HepG2 (cell line): Measurements from ENCODE around the gene FXYD4. TPM values are rescaled to one million over a fixed set of nuclear protein-coding genes. Genes with fewer than 3 reads are reported as not detected.

ENCODE experiments used
- ELF4 ChIP-seq: sonication (generic); formaldehyde crosslinking; IDR thresholded peaks from 2 replicates; pipeline ENCODE4 v1.5.0; 2020; ENCODE audit warnings: missing genetic modification reagents, mild to moderate bottlenecking, moderate library complexity, borderline replicate concordance
- FOXA1 ChIP-seq, 2 experiments: fragments of 450-650 bp in 1 of 2; sonication (generic) in 1 of 2; formaldehyde crosslinking in 1 of 2; IDR thresholded peaks; 2 replicates each; pipeline versions ENCODE4 v1.4.0 to v1.6.1; 2016 to 2020; ENCODE audit warnings: missing genetic modification reagents in 1 of 2
- KDM5B ChIP-seq: sonication (generic); formaldehyde crosslinking; IDR thresholded peaks from 2 replicates; pipeline ENCODE4 v1.4.0; 2020; ENCODE audit warnings: missing genetic modification reagents, mild to moderate bottlenecking, borderline replicate concordance
- KLF13 ChIP-seq: sonication (generic); formaldehyde crosslinking; IDR thresholded peaks from 2 replicates; pipeline ENCODE4 v1.4.0; 2020; ENCODE audit warnings: mild to moderate bottlenecking, missing genetic modification reagents
- MAFF ChIP-seq: IDR thresholded peaks from 2 replicates; pipeline ENCODE4 v1.6.1; 2011; ENCODE audit warnings: low read depth, low read length, improper control_type of control experiment
- MIER2 ChIP-seq: IDR thresholded peaks from 2 replicates; pipeline ENCODE4 v1.6.1; 2016; ENCODE audit warnings: missing biosample characterization, missing genetic modification reagents
- MXI1 ChIP-seq: IDR thresholded peaks from 3 replicates; pipeline ENCODE4 v1.6.1; 2012; ENCODE audit warnings: low read depth, low read length, inconsistent platforms, borderline replicate concordance
- ONECUT2 ChIP-seq: sonication (generic); formaldehyde crosslinking; IDR thresholded peaks from 2 replicates; pipeline ENCODE4 v1.4.0; 2020; ENCODE audit warnings: missing genetic modification reagents
- RFX5 ChIP-seq: IDR thresholded peaks from 2 replicates; pipeline ENCODE4 v1.6.1; 2011; ENCODE audit warnings: low read depth, low read length, improper control_type of control experiment
- RORA ChIP-seq: sonication (generic); formaldehyde crosslinking; IDR thresholded peaks from 2 replicates; pipeline ENCODE4 v1.5.0; 2020; ENCODE audit warnings: mild to moderate bottlenecking, missing genetic modification reagents, moderate library complexity
- SP1 ChIP-seq, 2 experiments: fragments of 450-650 bp in 1 of 2; sonication (generic) in 1 of 2; formaldehyde crosslinking in 1 of 2; IDR thresholded peaks; 2 replicates each; pipeline versions ENCODE4 v1.4.0 to v1.6.1; 2016 to 2020; ENCODE audit warnings: missing genetic modification reagents in 1 of 2
- ZNF225 ChIP-seq: sonication (generic); formaldehyde crosslinking; IDR thresholded peaks from 2 replicates; pipeline ENCODE4 v1.4.0; 2020; ENCODE audit warnings: mild to moderate bottlenecking, missing genetic modification reagents
- ZNF510 ChIP-seq: sonication (generic); formaldehyde crosslinking; IDR thresholded peaks from 2 replicates; pipeline ENCODE4 v1.4.0; 2020; ENCODE audit warnings: low read depth, mild to moderate bottlenecking, missing genetic modification reagents
- ZNF790 ChIP-seq: sonication (generic); formaldehyde crosslinking; IDR thresholded peaks from 2 replicates; pipeline ENCODE4 v1.8.0; 2022; ENCODE audit warnings: missing genetic modification reagents, mild to moderate bottlenecking, borderline replicate concordance
- polyA plus RNA-seq, 8 experiments: library from polyadenylated mRNA; depleted of rRNA in 3 of 8; stranded (reverse) in 7 of 8; unstranded in 1 of 8; fragments of >200 nt; fragmentation: Illumina TruSeq in 4 of 8; extraction: Trizol in 4 of 8; gene quantifications; 2 replicates each; pipeline versions ENCODE4 v1.2.1 to v1.2.3, GENCODE V29; 2011 to 2016; ENCODE audit warnings: low read depth in 4 of 8, missing spikeins in 1 of 8, mixed read lengths in 1 of 8; ENCODE audit not compliant: insufficient read depth in 1 of 8
- total RNA-seq, 5 experiments: library from RNA; depleted of rRNA; stranded (reverse); fragments of >200 nt; fragmentation: Illumina TruSeq; extraction: Trizol; gene quantifications; 2 replicates each; pipeline ENCODE4 v1.2.3, GENCODE V29; 2016; ENCODE audit warnings: low read depth in 1 of 5
- TF ChIP-seq, protein P1 (sequence below): sonication (generic); formaldehyde crosslinking; IDR thresholded peaks from 2 replicates; pipeline ENCODE4 v1.5.0; 2020; ENCODE audit warnings: mild to moderate bottlenecking, missing genetic modification reagents, borderline replicate concordance
- TF ChIP-seq, protein P2 (sequence below): sonication (generic); formaldehyde crosslinking; IDR thresholded peaks from 2 replicates; pipeline ENCODE4 v1.9.0; 2021; ENCODE audit warnings: missing genetic modification reagents, mild to moderate bottlenecking, borderline replicate concordance
- TF ChIP-seq, protein P3 (sequence below): sonication (generic); formaldehyde crosslinking; IDR thresholded peaks from 2 replicates; pipeline ENCODE4 v1.4.0; 2020; ENCODE audit warnings: missing genetic modification reagents, mild to moderate bottlenecking, borderline replicate concordance

The FXYD4 gene
- total and polyA plus RNA-seq, 2 of the 13 experiments (the other 11 are each of a cell fraction or from before 2014, with no cell fraction given), result not detected

DNA sequence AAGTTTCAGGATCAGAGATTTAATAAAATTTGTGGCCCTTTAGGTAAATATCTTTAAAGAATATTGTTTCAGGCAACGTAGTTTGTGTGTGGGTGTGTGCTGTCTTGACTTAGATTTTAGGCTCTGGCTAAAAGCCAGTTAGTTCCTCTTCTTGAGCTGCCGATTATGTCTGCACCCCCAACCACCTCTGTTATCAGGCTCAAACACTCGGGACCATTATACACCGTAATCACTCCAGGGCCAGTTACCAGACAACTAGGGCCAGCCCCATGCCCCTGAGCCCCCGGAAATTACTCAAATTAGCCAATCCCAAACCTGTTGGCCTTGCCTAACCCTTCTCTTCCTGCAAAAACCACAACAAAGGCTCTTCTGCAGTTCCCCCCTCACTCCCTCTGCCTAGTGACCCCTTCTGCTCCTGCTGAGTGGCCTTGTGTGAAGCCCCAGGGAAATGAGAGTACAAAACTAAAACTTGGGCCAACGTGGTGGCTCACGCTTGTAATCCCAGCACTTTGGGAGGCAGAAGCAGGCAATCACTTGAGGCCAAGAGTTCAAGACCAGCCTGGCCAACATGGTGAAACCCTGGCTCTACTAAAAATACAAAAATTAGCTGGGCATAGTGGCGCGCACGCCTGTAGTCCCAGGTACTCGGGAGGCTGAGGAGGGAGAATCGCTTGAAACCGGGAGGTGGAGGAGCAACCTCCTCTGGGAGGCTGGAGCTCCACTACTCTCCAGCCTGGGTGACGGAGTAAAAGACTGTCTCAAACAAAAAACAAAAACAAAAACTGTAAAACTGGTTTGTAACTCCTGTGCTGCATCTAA, 46.7 kb downstream of the FXYD4 start (continued):
- TF ChIP-seq RORA (CRISPR knock-in tag), result no peak
- TF ChIP-seq KLF13, result no peak
- TF ChIP-seq ONECUT2 (CRISPR knock-in tag), result no peak
- no peak for TF ChIP-seq ZNF790 (CRISPR knock-in tag)
- no peak for TF ChIP-seq SP1 (IDR thresholded peaks at IDR 0.05)
- no peak for TF ChIP-seq SP1 (CRISPR knock-in tag; IDR thresholded peaks at IDR 0.05)
- no peak for TF ChIP-seq ZNF225 (CRISPR knock-in tag)
- TF ChIP-seq ZNF510 (CRISPR knock-in tag), result no peak
- TF ChIP-seq ELF4 (CRISPR knock-in tag), result no peak
- TF ChIP-seq, protein P1, sequence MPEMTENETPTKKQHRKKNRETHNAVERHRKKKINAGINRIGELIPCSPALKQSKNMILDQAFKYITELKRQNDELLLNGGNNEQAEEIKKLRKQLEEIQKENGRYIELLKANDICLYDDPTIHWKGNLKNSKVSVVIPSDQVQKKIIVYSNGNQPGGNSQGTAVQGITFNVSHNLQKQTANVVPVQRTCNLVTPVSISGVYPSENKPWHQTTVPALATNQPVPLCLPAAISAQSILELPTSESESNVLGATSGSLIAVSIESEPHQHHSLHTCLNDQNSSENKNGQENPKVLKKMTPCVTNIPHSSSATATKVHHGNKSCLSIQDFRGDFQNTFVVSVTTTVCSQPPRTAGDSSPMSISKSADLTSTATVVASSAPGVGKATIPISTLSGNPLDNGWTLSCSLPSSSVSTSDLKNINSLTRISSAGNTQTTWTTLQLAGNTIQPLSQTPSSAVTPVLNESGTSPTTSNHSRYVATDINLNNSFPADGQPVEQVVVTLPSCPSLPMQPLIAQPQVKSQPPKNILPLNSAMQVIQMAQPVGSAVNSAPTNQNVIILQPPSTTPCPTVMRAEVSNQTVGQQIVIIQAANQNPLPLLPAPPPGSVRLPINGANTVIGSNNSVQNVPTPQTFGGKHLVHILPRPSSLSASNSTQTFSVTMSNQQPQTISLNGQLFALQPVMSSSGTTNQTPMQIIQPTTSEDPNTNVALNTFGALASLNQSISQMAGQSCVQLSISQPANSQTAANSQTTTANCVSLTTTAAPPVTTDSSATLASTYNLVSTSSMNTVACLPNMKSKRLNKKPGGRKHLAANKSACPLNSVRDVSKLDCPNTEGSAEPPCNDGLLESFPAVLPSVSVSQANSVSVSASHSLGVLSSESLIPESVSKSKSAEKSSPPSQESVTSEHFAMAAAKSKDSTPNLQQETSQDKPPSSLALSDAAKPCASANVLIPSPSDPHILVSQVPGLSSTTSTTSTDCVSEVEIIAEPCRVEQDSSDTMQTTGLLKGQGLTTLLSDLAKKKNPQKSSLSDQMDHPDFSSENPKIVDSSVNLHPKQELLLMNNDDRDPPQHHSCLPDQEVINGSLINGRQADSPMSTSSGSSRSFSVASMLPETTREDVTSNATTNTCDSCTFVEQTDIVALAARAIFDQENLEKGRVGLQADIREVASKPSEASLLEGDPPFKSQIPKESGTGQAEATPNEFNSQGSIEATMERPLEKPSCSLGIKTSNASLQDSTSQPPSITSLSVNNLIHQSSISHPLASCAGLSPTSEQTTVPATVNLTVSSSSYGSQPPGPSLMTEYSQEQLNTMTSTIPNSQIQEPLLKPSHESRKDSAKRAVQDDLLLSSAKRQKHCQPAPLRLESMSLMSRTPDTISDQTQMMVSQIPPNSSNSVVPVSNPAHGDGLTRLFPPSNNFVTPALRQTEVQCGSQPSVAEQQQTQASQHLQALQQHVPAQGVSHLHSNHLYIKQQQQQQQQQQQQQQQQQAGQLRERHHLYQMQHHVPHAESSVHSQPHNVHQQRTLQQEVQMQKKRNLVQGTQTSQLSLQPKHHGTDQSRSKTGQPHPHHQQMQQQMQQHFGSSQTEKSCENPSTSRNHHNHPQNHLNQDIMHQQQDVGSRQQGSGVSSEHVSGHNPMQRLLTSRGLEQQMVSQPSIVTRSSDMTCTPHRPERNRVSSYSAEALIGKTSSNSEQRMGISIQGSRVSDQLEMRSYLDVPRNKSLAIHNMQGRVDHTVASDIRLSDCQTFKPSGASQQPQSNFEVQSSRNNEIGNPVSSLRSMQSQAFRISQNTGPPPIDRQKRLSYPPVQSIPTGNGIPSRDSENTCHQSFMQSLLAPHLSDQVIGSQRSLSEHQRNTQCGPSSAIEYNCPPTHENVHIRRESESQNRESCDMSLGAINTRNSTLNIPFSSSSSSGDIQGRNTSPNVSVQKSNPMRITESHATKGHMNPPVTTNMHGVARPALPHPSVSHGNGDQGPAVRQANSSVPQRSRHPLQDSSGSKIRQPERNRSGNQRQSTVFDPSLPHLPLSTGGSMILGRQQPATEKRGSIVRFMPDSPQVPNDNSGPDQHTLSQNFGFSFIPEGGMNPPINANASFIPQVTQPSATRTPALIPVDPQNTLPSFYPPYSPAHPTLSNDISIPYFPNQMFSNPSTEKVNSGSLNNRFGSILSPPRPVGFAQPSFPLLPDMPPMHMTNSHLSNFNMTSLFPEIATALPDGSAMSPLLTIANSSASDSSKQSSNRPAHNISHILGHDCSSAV (CRISPR knock-in tag), result no peak
- no peak for TF ChIP-seq FOXA1 (IDR thresholded peaks at IDR 0.05)
- 0 out of 2 replicates have a peak, but pooled peaks have one; percentile 10 for TF ChIP-seq FOXA1 (CRISPR knock-in tag; IDR thresholded peaks at IDR 0.05)
- TF ChIP-seq KDM5B, result no peak
- TF ChIP-seq MAFF, result no peak
- TF ChIP-seq MXI1, result no peak
- no peak for TF ChIP-seq MIER2 (CRISPR knock-in tag)
- TF ChIP-seq, protein P2, sequence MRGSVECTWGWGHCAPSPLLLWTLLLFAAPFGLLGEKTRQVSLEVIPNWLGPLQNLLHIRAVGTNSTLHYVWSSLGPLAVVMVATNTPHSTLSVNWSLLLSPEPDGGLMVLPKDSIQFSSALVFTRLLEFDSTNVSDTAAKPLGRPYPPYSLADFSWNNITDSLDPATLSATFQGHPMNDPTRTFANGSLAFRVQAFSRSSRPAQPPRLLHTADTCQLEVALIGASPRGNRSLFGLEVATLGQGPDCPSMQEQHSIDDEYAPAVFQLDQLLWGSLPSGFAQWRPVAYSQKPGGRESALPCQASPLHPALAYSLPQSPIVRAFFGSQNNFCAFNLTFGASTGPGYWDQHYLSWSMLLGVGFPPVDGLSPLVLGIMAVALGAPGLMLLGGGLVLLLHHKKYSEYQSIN, result no peak
- TF ChIP-seq RFX5, result no peak
- TF ChIP-seq, protein P3, sequence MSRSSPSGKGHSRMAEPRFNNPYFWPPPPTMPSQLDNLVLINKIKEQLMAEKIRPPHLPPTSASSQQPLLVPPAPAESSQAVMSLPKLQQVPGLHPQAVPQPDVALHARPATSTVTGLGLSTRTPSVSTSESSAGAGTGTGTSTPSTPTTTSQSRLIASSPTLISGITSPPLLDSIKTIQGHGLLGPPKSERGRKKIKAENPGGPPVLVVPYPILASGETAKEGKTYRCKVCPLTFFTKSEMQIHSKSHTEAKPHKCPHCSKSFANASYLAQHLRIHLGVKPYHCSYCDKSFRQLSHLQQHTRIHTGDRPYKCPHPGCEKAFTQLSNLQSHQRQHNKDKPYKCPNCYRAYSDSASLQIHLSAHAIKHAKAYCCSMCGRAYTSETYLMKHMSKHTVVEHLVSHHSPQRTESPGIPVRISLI (CRISPR knock-in tag), result no peak
